ENCODE measurements around the gene TRIM56.
"Not testable (repeated sequence)": the region's sequence is repeated elsewhere in the genome, so short reads cannot be mapped to it uniquely, and the experiment has no call there.

The TRIM56 gene

GRCh38 chr7:101114492-101114891, 29.2 kb downstream of the TRIM56 start:
- DNase-seq (ENCODE audit: extremely low read depth, insufficient read length), result no peak
- Histone ChIP-seq H3K4me3 (replicated peaks; ENCODE audit: low read depth, low read length) (no peak overlapping the region), H3K36me3 (ENCODE audit: control insufficient read depth, insufficient read depth, low read length) (no peaks in the 10 kb centered on the region), H3K27me3 (replicated peaks; ENCODE audit: control insufficient read depth, insufficient read depth, low read length) (no peaks in the 10 kb centered on the region)
- TF ChIP-seq, protein P1, sequence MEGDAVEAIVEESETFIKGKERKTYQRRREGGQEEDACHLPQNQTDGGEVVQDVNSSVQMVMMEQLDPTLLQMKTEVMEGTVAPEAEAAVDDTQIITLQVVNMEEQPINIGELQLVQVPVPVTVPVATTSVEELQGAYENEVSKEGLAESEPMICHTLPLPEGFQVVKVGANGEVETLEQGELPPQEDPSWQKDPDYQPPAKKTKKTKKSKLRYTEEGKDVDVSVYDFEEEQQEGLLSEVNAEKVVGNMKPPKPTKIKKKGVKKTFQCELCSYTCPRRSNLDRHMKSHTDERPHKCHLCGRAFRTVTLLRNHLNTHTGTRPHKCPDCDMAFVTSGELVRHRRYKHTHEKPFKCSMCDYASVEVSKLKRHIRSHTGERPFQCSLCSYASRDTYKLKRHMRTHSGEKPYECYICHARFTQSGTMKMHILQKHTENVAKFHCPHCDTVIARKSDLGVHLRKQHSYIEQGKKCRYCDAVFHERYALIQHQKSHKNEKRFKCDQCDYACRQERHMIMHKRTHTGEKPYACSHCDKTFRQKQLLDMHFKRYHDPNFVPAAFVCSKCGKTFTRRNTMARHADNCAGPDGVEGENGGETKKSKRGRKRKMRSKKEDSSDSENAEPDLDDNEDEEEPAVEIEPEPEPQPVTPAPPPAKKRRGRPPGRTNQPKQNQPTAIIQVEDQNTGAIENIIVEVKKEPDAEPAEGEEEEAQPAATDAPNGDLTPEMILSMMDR (IDR thresholded peaks at IDR 0.05; ENCODE audit: insufficient read depth, low read length, poor library complexity, severe bottlenecking), result no peak

DNA sequence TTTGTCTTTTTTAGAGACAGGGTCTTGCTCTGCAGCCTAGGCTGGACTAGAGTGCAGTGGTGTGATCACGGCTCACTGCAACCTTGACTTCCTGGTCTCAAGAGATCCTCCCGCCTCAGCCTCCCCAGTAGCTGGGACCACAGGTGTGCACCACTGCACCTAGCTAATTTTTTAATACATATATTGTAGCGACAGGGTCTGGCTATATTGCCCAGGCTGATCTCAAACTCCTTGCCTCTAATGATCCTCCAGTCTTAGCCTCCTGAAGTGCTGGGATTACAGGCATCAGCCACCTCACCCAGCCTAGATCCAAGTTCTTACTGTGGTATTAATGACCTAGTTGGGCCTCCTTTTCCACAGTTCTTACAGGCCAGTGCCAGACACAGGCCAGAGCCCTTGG, 29.9 kb downstream of the TRIM56 start:
- TF ChIP-seq, protein P1 (IDR thresholded peaks at IDR 0.05; ENCODE audit: insufficient read depth, low read length, poor library complexity, severe bottlenecking), result no peak
- H3K27me3 ChIP-seq (replicated peaks; ENCODE audit: control insufficient read depth, insufficient read depth, low read length), result no peaks in the 10 kb centered on the region
- DNase-seq (ENCODE audit: extremely low read depth, insufficient read length), result no peak
- H3K4me3 ChIP-seq (replicated peaks; ENCODE audit: low read depth, low read length), result no peak overlapping the region
- H3K36me3 ChIP-seq (ENCODE audit: control insufficient read depth, insufficient read depth, low read length), result no peaks in the 10 kb centered on the region

DNA sequence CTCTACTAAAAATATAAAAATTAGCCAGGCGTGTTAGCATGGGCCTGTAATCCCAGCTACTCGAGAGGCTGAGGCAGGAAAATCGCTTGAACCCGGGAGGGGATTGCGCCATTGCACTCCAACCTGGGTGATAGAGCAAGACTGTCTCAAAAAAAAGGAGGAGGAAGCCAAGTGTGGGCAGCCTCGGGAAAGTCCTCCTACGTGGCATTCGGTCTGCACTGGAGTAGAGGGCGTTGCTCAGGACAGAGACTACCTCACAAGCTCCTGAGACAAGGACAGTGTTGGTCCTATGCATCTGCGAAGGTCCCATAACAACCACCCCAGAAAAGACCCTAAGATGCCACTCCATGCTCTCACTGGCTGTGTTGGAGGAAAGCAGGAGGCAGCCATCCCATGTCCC, 31.6 kb downstream of the TRIM56 start:
- DNase-seq (ENCODE audit: extremely low read depth, insufficient read length), result no peak
- H3K36me3 ChIP-seq (ENCODE audit: control insufficient read depth, insufficient read depth, low read length), result no peaks in the 10 kb centered on the region
- TF ChIP-seq, protein P1 (IDR thresholded peaks at IDR 0.05; ENCODE audit: insufficient read depth, low read length, poor library complexity, severe bottlenecking), result no peak
- no peaks in the 10 kb centered on the region; the same call in 1 of the 2 replicates for H3K27me3 ChIP-seq (replicated peaks; ENCODE audit: control insufficient read depth, insufficient read depth, low read length)
- H3K4me3 ChIP-seq (replicated peaks; ENCODE audit: low read depth, low read length), result no peak overlapping the region

DNA sequence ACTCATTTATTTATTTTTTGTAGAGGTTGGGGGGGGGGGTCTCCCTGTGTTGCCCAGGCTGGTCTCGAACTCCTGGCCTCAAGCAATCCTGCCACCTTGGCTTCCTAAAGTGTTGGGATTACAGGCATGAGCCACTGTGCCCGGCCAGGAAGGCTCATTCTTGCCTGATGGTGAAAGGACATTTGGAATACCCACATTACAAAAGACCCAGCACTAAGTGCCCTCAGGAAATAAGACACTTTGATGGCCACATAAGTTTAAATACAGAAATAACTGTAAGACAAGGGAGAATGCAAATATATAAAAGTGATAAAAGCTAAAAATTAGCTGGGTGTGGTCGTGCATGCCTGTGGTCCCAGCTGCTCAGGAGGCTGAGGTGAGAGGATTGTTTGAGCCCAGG, 33.6 kb downstream of the TRIM56 start:
- no peaks in the 10 kb centered on the region for H3K36me3 ChIP-seq (ENCODE audit: control insufficient read depth, insufficient read depth, low read length)
- H3K4me3 ChIP-seq (replicated peaks; ENCODE audit: low read depth, low read length), result no peak overlapping the region
- no peak for DNase-seq (ENCODE audit: extremely low read depth, insufficient read length)
- no peaks in the 10 kb centered on the region; the same call in 1 of the 2 replicates for H3K27me3 ChIP-seq (replicated peaks; ENCODE audit: control insufficient read depth, insufficient read depth, low read length)
- TF ChIP-seq, protein P1 (IDR thresholded peaks at IDR 0.05; ENCODE audit: insufficient read depth, low read length, poor library complexity, severe bottlenecking), result no peak

- TF ChIP-seq, protein P1 (IDR thresholded peaks at IDR 0.05; ENCODE audit: insufficient read depth, low read length, poor library complexity, severe bottlenecking), result no peak
- no peak overlapping the region for H3K4me3 ChIP-seq (replicated peaks; ENCODE audit: low read depth, low read length)
- no peaks in the 10 kb centered on the region; the same call in 1 of the 2 replicates for H3K27me3 ChIP-seq (replicated peaks; ENCODE audit: control insufficient read depth, insufficient read depth, low read length)
- no peak for DNase-seq (ENCODE audit: extremely low read depth, insufficient read length)
- no peaks in the 10 kb centered on the region for H3K36me3 ChIP-seq (ENCODE audit: control insufficient read depth, insufficient read depth, low read length)
Observed at GRCh38 chr7:101119876-101120275, 34.6 kb downstream of the TRIM56 start.

DNA sequence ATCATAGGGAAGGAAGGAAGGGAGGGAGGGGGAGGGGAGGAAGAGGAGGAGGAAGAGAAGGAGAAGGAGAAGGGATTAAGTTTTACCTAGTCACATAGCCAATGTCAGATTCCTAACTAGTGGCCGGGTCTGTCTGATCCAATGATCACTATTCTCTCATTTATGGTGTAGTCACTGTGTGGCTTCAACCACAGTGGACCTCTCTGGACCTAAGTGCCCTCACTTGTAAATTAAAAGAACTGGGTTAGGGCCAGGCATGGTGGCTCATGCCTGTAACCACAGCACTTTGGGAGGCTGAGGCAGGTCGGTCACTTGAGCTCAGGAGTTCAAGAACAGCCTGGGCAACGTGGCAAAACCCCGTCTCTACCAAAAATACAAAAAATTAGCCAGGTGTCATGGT, 35.0 kb downstream of the TRIM56 start:
- TF ChIP-seq, protein P1 (IDR thresholded peaks at IDR 0.05; ENCODE audit: insufficient read depth, low read length, poor library complexity, severe bottlenecking), result no peak
- Histone ChIP-seq H3K4me3 (replicated peaks; ENCODE audit: low read depth, low read length) (no peak overlapping the region), H3K27me3 (replicated peaks; ENCODE audit: control insufficient read depth, insufficient read depth, low read length) (no peaks in the 10 kb centered on the region; the same call in 1 of the 2 replicates), H3K36me3 (ENCODE audit: control insufficient read depth, insufficient read depth, low read length) (no peaks in the 10 kb centered on the region)
- no peak for DNase-seq (ENCODE audit: extremely low read depth, insufficient read length)

- not testable (repeated sequence) for H3K27me3 ChIP-seq (replicated peaks; ENCODE audit: control insufficient read depth, insufficient read depth, low read length); H3K36me3 ChIP-seq (ENCODE audit: control insufficient read depth, insufficient read depth, low read length); DNase-seq (ENCODE audit: extremely low read depth, insufficient read length)
- peak overlapping the region; percentile 56; the same call in 1 of the 2 replicates for H3K4me3 ChIP-seq (replicated peaks; ENCODE audit: low read depth, low read length)
Observed at GRCh38 chr7:101121631-101121990, 36.3 kb downstream of the TRIM56 start.

All from GM06990 (cell line).